CD1c-positive myeloid dendritic cell (primary cell): Measurements from ENCODE around the gene TNS3.
"Not testable (repeated sequence)": the region's sequence is repeated elsewhere in the genome, so short reads cannot be mapped to it uniquely, and the experiment has no call there.

Experiments used
- DNase-seq: peaks from one replicate; pipeline ENCODE4 v3.0.0-alpha.2; 2016; ENCODE audit errors: extremely low spot score

TNS3 gene

DNA sequence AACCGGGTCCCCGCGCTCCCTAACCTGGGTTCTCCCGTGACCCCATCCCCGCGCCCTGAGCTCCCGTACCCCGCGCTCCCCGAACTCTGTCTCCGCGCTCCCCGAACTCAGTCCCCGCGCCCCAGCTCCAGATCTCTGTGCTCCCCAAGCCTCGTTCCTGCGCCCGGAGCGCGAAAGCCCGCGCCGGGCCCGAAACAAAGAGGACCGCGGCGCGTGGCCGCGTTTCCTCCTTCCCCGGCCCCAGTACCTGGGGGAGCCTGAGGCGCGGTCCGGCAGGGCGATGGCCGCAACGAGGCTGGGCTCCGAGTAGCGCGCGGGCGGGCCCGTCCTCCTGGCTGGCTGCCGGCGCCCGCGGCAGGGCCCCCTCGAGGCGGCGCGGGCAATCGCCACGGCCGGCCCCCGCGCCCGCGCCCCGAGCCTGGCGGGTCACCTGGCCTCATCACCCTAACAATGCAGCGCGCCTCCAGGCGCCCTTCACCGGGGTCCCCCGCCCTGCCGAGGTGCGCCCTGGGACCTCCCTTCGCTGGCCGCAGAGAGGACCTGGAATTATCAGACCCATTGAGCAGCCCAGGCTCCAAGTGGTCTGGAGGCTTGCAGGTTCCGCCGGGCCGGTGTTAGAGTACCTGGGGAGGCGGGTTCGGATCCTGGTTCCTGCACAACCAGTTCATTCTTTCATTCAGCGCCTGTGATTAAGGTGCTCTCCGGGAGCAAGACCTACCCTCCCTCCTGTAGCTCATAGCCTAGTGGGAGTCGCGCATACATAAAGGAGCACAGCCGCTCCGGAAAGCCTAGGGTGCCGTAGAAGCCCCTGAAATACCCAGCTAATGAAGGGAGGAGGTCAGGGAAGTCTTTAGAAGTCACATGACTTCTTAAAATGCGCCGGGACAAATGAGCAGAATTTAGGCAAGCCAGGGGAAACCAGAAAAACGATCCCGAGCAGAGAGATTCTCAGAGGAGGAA, at the start of gene TNS3:
TSS of gene TNS3 (minus strand) at position 308 of the 960 bp plus-strand sequence. CDS start 142,475 bp downstream, outside the sequence.
- DNase-seq: peak; percentile 74

DNA sequence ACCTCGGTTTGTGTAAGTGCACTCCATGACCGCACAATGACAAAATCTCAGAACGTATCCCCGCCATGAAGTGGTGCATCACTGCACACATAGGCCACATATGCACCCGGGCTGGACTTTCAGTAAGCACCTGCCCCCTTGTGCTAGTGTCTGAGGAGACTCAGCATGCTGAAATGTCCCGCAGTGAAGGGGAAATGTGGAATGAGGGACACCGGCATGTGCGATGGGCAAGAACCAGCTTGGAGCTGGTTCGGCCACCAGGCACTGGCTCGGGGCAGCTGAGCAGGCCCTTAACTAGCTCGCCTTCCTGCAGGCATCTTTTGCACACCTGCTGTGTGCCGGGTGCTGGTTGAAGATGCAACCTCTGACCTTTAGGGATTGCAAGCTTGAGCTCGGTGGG, 49.8 kb upstream of the TNS3 start:
- no peak for DNase-seq

DNA sequence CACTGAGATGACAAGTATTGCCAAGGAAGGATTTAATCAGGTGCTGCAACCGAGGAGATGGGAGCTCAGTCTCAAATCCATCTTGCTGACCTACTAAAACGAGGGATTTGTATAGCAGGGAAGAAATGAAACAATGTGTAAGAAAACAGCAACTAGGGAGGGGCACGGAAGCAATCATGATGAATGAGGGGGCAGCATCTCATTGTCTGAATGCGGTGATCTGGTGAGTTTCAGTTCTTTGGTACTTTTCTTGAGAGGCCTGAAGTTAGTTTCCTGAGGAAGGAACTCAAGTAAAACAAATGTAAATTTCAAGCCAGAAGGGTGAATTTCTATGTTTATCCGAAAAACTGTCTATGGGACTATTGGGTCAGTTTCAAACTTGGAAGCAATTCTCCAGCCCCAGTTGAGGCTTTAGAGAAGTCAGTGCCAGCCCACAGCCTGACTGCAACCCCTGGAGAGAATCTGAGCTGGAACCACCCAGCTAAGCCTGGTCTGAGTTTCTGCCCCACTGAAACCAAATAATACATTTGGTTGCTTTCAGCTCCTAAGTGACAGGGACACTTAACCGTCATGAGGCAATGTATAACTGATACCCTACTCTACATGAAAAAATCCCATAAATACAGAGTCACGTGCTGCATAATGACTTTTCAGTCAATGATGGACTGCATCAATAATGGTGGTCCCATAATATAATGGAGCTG, 45.8 kb upstream of the TNS3 start:
- DNase-seq: no peak

DNA sequence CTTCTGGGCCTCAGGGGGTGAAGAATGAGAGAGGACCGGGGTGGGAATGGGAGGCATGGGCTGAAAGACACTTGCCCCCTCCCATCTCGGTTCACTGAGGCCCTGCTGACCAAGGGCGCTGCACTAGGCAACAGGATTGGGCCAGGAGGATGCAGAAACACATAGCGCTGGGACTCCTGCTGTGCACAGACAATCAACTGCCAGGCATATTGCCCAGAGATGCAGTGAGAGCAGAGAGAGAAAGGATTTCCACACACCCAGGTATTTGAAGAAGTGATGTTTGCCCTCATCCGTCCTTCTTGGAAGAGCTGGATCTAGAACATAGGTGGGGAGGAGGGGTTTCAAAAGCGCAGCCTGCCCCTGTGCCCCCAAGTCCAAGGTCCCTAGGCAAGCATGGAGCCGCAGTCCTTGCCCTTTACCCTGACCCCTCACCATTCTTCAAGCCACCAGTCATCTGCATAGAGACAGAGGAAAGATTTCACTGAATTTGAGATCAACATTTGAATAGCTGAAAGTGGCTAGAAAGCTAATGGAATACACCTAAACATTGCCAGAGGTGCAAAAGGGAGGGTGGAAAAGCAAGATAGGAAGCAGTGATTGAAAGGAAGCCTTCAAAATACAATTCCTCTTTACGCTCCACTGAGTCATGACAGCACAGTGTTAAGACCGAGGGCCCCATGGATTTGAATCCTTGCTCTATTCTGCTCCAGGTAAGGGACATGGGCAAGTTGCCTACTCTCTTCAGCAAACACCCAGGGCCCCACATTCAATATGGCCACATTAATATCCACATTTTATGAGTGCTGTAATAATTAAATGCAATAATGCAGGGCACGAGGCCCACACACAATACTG, 44.2 kb upstream of the TNS3 start:
- DNase-seq: no peak

DNA sequence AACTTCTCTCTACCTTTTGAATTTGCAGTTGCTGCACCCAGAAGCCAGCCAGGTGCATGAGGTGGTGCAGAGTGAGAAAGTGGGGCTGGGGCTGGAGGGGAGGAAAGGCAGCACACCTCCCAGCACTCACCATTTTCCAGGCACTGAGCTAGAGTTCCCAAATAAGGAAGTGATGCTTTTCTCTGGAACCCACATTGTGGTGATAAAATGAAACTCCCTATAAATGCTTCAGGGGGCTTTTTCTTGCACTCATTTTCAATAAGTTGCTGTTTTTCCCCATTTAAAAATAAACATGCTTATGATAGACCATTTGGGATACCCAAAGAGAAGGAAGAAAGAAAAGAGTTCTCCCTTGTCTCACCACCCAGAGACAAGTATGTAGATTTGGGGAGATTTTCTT, 42.8 kb upstream of the TNS3 start:
- peak; percentile 39 for DNase-seq

DNA sequence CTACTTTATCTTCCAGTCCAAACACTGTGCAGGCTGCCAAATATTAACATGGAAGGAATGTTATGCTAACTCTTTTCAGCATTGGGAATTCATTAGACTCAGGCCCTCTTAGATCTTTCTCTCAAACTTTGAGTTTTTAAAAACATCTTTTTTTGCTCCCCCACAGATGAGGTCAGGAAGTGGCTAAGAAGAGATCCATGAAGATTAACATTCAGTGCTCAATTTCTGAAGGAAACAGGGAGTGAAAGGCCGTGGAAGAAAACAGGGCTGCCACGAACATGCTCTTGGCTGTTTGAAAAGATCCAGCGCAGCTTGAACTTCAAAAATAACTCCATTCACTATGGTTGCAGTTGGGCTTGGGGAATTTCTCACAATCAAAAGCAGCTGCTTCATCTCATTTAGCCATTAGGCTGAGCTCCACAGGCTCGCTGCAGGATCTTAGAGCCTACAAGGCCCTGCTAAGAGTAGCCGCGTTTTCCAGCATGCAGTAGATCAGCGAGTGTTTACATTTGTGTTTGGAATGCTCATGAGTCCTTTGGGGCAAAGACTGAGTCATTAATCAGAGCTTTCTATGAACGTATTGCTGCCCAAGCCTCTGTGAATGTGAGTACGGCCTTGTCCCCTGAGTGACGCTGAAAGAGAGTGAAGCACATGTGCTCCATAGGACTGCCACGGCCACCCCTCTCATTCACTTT, 41.2 kb upstream of the TNS3 start:
- no peak for DNase-seq

DNA sequence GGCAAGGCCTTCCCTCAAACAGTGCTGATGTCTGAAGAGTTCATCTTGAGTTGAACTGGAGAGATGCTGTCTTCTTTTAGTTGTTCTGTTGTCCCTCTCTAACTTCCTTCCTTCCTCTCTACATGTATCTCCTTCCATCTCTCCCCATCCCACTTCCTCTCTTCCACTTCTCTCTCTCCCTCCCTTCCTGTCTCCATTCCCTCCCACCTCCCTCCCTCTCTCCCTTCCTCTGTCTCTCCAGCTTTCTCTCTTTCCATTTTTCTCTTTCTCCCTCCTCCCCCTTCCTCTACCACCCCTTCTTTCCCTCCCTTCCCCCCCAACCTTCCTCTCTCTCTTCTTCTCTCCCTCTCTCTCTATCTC, 40.7 kb upstream of the TNS3 start:
- DNase-seq: no peak

DNA sequence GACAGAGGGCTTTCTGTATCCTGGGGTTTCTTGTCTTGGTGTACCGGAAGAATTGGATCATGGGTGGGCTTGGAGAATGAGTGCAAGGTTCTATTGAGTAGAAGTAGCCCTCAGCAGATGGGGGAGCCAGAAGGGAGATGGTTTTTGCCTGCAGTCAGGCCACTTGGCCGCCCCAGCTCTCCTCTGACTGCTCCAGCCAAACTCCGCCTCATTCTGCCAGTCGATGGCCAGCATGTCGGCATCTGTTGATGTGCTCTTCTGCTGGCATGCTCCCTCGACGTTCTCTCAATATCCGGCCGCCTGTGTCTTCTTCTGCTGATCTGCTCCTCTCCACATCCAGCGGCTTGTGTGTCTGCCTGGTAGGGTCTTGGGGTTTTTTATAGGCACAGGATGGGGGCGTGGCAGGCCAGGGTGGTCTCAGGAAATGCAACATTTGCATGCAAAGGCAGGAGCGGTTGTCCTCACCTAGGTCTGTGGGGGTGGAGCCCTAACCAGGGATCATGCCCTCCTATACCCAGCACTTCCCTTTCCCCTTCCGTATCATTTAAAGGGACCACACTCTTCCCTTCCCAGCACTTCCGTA, 40.2 kb upstream of the TNS3 start:
- no peak for DNase-seq

DNA sequence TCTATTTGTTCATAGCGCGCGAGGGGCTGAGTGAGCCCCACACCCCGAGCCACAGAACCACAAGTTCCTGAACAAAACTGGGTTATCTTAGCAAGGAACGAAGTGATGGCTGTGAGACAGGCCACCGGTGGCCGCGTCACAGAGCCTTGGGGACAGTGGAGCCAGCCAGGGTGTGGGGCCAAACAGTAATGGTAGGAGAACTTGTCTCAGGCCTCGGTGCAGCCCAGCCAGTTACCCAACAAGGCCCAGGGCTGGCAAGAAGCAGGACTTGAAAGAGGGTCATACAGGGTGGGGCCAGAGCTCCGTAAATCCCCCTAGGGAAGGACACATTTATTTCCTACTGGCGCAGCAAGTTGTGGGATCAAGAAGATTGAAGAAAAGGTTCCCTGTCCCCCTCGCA, 39.4 kb upstream of the TNS3 start:
- DNase-seq: no peak

DNA sequence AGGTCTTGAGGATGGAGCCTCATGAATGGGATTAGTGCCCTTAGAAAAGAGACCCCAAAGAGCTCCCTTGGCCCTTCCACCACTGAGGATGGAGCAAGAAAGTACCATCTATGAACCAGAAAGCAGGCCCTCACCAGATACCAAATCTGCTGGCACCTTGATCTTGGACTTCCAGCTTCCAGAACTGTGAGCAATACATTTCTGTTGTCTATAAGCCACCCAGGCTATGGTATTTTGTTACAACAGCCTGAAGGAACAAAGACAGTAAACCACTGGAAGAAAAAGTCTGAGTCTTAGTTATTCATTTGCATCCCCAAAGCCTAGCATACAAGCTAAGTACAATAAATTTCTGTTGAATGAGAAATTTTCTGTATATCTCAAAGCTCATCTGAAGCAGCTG, 37.9 kb upstream of the TNS3 start:
- DNase-seq: no peak

DNA sequence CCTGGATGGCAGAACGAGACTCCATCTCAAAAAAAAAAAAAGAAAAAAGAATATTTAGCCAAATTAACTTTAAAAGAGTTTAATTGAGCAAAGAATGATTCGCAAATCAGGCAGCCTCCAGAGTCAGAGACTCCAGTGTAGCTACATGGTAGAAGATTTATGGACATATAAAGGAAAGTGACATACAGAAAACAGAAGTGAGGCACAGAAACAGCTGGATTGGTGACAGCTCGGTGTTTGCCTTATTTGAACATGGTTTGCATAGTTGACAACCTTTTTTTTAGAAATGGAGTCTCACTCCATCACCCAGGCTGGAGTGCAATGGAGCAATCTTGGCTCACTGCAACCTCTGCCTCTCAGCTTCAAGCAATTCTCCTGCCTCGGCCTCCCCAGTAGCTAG, 35.2 kb upstream of the TNS3 start:
- DNase-seq: no peak

DNA sequence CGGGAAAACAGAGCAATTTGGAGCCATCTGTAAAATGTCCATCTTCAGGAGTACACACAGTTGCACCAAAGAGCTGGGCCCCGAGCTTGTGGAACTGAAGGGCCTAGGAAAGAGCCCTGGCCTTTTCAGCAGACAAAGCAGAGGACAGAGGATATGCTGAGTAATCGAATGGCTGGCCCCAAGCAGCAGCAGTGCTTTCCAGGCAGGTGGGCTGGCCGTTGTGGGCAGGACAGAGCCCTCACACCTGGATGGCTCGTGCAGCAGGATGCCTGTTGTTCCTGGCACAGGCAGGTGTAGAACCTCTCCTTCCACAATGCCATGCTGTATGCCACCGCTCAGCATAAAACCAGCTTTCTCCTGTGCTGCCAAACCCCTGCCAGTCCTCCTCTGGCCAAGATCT, 32.5 kb upstream of the TNS3 start:
- no peak for DNase-seq

DNA sequence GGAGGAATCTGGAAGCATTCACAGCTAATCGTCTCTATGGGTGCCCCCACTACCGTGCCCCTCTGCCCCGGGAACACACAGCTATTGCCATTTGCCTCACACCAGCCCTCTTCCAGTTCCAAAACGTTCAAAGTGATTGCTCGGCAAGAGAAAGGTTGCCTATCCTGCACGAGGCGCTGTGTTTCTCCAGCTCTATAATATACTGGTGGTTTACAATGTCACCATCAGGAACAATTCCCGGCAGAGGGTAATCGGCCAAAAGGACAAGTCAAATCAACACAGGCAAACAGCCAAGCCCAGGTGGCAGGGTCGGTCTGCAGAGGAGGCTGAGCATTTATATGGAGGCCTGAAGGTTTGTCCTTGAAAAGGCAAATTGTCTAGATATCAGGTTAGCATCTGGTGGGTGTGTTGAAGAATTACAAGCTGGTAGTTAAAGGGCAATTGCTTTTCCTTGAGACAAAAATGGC, 29.2 kb upstream of the TNS3 start:
- no peak for DNase-seq

DNA sequence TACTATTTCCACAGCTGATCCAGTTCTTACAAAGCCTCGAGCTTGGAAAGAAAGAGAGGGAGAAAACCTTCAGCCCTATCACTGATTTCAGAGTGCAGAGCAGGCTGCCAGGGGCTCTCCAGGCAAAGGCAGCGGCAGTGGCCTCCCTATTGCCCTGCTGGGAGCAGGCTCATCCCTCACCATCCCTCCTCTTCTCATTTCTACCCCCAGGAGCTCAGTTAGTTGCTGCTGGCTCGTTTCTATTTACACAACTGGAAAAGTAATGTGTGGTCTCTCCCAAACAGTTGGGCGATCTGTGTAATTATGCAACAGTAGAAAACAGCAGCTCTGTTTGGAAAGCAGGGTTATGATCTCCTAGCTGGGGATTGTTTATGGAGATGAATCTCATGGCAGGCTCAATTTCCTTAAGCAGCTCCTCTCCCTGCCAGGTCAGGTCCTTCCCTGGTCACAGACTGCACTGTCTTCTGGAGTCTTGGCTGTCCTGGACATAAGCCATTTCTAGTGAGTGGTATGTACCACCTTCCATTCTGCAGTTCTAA, 28.7 kb upstream of the TNS3 start:
- DNase-seq: no peak

DNA sequence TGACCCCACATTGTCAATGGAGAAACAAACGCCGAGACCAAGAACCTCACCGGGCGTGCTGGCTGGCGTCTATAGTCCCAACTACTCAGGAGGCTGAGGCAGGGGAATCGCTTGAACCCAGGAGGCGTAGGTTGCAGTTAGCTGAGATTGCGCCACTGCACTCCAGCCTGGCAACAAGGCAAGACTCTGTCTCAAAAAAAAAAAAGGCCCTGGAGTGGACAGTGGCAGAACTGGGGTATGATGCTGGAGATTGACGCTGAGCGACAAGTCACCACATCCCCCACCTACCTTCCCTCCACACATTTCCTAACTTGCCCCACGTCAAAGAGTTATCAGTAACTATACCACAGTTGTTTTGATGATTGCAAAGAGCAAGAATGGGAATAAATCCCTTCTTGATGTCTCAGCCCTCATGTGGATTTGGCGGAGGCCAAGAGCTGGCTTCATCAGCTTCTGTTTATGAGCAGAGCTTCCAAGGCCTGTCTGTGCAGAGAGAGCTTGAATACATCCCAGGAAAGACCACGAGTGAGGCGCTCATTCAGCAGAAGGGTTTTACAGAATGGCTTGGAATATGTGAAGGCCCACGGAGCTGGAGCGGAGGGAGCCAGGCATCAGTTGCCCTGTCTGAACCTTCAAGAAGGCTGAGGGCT, 28.0 kb upstream of the TNS3 start:
- DNase-seq: no peak

DNA sequence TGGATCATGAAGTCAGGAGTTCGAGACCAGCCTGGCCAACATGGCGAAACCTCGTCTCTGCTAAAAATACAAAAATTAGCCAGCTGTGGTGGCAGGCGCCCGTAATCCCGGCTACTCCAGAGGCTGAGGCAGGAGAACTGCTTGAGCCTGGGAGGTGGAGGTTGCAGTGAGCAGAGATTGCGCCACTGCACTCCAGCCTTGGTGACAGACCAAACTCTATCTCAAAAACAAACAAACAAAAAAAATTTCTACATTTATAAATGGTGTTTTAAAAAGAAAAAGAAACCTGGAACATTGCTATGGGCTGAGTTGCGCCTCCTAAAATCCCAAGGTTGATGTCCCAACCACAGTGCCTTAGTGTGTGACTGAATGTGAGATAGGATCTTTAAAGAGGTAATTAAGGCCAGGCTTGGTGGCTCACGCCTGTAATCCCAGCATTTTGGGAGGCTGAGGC, 24.7 kb upstream of the TNS3 start:
- not testable (repeated sequence) for DNase-seq

DNA sequence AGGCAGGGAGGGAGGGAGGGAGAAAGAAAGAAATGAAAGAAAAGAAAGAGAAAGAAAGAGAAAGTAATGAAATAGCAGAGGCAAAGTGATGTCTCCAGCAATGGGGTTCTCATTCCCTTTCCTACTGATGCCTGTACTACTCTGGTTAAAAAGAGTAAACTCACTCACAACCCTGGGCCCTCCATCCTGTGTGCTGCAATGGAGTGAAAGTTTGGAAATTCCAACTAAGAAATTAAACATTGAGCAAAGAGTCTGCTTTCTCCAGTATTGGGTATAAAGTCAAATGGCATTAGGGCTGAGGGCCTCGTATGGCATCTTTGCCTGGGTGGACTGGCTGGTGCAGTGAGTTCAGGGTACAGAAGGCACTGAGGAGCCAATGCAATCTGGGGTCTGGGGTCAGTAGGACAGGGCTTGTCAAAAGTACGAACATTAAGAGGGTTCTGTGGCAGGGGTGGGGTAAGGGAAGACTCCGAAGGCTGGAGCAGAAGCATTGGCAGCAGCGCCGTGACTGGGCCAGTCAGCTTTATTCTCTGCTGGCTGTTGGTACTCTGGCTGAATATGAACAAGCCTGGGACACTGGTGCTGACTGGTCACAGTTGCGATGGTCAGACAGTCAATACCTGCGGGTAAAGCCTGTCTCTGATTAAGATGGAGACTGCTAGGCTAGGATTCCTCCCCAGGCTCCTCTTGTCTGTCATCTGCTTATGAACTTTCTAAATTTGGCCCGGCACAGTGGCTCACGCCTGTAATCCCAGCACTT, 24.1 kb upstream of the TNS3 start:
- DNase-seq: no peak

DNA sequence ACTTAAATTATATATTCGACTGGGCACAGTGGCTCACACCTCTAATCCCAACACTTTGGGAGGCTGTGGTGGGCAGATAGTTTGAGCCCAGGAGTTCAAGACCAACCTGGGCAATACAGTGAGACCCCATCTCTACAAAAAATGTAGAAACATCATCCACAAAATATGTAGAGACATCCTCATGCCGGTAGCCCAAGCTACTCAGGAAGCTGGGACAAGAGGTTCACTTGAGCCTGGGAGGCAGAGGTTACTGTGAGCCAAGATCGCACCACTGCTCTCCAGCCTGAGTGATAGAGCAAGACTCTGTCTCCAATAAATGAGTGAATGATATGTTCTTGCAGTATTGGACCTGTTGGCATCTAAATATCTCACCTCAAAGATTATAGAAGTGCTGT, 22.6 kb upstream of the TNS3 start:
- no peak for DNase-seq

DNA sequence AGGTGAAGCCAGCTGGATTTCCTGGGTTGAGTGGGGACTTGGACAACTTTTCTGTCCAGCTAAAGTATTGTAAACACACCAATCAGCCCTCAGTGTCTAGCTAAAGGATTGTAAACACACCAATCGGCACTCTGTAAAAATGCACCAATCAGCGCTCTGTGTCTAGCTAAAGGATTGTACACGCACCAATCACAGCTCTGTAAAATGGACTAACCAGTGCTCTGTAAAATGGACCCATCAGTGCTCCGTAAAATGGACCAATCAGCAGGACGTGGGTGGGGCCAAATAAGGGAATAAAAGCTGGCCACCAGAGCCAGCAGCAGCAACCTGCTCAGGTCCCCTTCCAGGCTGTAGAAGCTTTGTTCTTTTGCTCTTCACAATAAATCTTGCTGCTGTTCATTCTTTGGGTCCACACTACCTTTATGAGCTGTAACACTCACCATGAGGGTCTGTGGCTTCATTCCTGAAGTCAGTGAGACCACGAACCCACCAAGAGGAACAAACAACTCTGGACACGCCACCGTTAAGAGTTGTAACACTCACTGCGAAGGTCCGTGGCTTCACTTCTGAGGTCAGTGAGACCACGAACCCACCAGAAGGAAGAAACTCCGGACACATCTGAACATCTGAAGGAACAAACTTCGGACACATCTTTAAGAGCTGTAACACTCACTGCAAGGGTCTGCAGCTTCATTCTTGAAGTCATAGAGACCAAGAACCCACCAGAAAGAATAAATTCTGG, 21.8 kb upstream of the TNS3 start:
- not testable (repeated sequence) for DNase-seq
